ENCODE results near the gene PLXNA4.

The PLXNA4 gene

GRCh38 chr7:132296820-132297219 lies 279.4 kb downstream of the PLXNA4 start:
- no peak for DNase-seq
- Histone ChIP-seq H3K4me3 (ENCODE audit: low read depth, low read length) (no peak overlapping the region), H3K27me3 (replicated peaks) (no peaks in the 10 kb centered on the region), H3K27ac (no peak overlapping the region), H3K36me3 (replicated peaks) (no peaks in the 10 kb centered on the region)
- TF ChIP-seq CTCF (IDR thresholded peaks at IDR 0.05; ENCODE audit: low read depth, low read length, missing control alignments): no peak
- in situ Hi-C loops (cut with HindIII; ENCODE audit: low pct_ligation_motif_present, low sequenced_read_pairs): no loop called here

GRCh38 chr7:132295175-132295574 lies 281.1 kb downstream of the PLXNA4 start:
- no peak overlapping the region for H3K27ac ChIP-seq
- in situ Hi-C loops (cut with HindIII; ENCODE audit: low pct_ligation_motif_present, low sequenced_read_pairs): no loop called here
- H3K4me3 ChIP-seq (ENCODE audit: low read depth, low read length): no peak overlapping the region
- H3K36me3 ChIP-seq (replicated peaks): no peaks in the 10 kb centered on the region
- H3K27me3 ChIP-seq (replicated peaks): no peaks in the 10 kb centered on the region
- no peak for TF ChIP-seq CTCF (IDR thresholded peaks at IDR 0.05; ENCODE audit: low read depth, low read length, missing control alignments)
- peak; percentile 13 for DNase-seq

GRCh38 chr7:132292803-132293202 lies 283.5 kb downstream of the PLXNA4 start:
- TF ChIP-seq CTCF (IDR thresholded peaks at IDR 0.05; ENCODE audit: low read depth, low read length, missing control alignments): no peak
- DNase-seq: peak; percentile 8
- H3K4me3 ChIP-seq (ENCODE audit: low read depth, low read length): no peak overlapping the region
- in situ Hi-C loops (cut with HindIII; ENCODE audit: low pct_ligation_motif_present, low sequenced_read_pairs): no loop called here
- no peaks in the 10 kb centered on the region for H3K27me3 ChIP-seq (replicated peaks)
- no peak overlapping the region for H3K27ac ChIP-seq
- H3K36me3 ChIP-seq (replicated peaks): no peaks in the 10 kb centered on the region

- H3K27ac ChIP-seq: no peak overlapping the region
- H3K27me3 ChIP-seq (replicated peaks): no peaks in the 10 kb centered on the region
- DNase-seq: no peak
- no peak for TF ChIP-seq CTCF (IDR thresholded peaks at IDR 0.05; ENCODE audit: low read depth, low read length, missing control alignments)
- in situ Hi-C loops (cut with HindIII; ENCODE audit: low pct_ligation_motif_present, low sequenced_read_pairs): no loop called here
- H3K4me3 ChIP-seq (ENCODE audit: low read depth, low read length): no peak overlapping the region
- no peaks in the 10 kb centered on the region for H3K36me3 ChIP-seq (replicated peaks)
These were observed 284.8 kb downstream of the PLXNA4 start for GRCh38 chr7:132291481-132291880.

GRCh38 chr7:132290021-132290420 lies 286.2 kb downstream of the PLXNA4 start:
- TF ChIP-seq CTCF (IDR thresholded peaks at IDR 0.05; ENCODE audit: low read depth, low read length, missing control alignments): no peak
- in situ Hi-C loops (cut with HindIII; ENCODE audit: low pct_ligation_motif_present, low sequenced_read_pairs): no loop called here
- H3K27ac ChIP-seq: no peak overlapping the region
- no peak for DNase-seq
- no peak overlapping the region for H3K4me3 ChIP-seq (ENCODE audit: low read depth, low read length)
- H3K27me3 ChIP-seq (replicated peaks): no peaks in the 10 kb centered on the region
- H3K36me3 ChIP-seq (replicated peaks): no peaks in the 10 kb centered on the region

- in situ Hi-C loops (cut with HindIII; ENCODE audit: low pct_ligation_motif_present, low sequenced_read_pairs): no loop called here
- Histone ChIP-seq H3K27me3 (replicated peaks) (no peaks in the 10 kb centered on the region), H3K4me3 (ENCODE audit: low read depth, low read length) (no peak overlapping the region), H3K36me3 (replicated peaks) (no peaks in the 10 kb centered on the region), H3K27ac (no peak overlapping the region)
- TF ChIP-seq CTCF (IDR thresholded peaks at IDR 0.05; ENCODE audit: low read depth, low read length, missing control alignments): no peak
- no peak for DNase-seq
These were observed 289.4 kb downstream of the PLXNA4 start for GRCh38 chr7:132286836-132287235.

Data from brain microvascular endothelial cell (primary cell).